ENCODE data around the gene RNASEH1. TPM values are rescaled to one million over a fixed set of nuclear protein-coding genes. Genes with fewer than 3 reads are reported as not detected.

RNASEH1 gene
- total and polyA plus RNA-seq, 2 of the 4 experiments (the other 2 are of a cell fraction), result 23.5 to 23.7 TPM

GRCh38 chr2:3498783-3499394 lies 59.2 kb downstream of the RNASEH1 start:
- H3K4ac ChIP-seq (ENCODE audit: low read depth, low read length), result no peak overlapping the region
- 97% methylated on average over 4 of the region's 18 CpGs; no CpG with 5 or more reads in 1 of the 2 experiments for WGBS, 2 experiments (ENCODE audit: extremely low coverage in 2 of 2, insufficient read length in 1 of 2)
- peaks cover 4% of the 10 kb centered on the region; the same call in 1 of the 2 replicates for H4K20me1 ChIP-seq (ENCODE audit: insufficient read depth, low read length)
- no peak overlapping the region for H3K18ac ChIP-seq (ENCODE audit: low read depth, low read length)
- no peak overlapping the region for H2BK5ac ChIP-seq (ENCODE audit: low read depth, low read length, poor library complexity, severe bottlenecking)
- no peak overlapping the region for H4K8ac ChIP-seq (ENCODE audit: low read depth in 2 of 2, low read length in 2 of 2)
- H2BK20ac ChIP-seq (ENCODE audit: low read depth, low read length), result no peak overlapping the region
- dilution Hi-C loops (cut with HindIII; ENCODE audit: low sequenced_read_pairs, unreplicated experiment) (no loop called here), in situ Hi-C loops (cut with MboI; ENCODE audit: low sequenced_read_pairs) (no loop called here), intact Hi-C loops (cut with micrococcal nuclease) (no loop called here)
- H3K4me2 ChIP-seq (ENCODE audit: low read depth, low read length), result no peak overlapping the region
- H3K4me1 ChIP-seq (ENCODE audit: control insufficient read depth, insufficient read depth, low read length), result no peaks in the 10 kb centered on the region; the same call in 1 of the 2 replicates
- no peak overlapping the region for H3K56ac ChIP-seq (ENCODE audit: extremely low read depth, insufficient read depth, low read length)
- H4K91ac ChIP-seq (ENCODE audit: insufficient read depth, low read depth, low read length), result no peak overlapping the region
- no peak overlapping the region for H3K27ac ChIP-seq (ENCODE audit: insufficient read depth, low read length)
- H3K9me1 ChIP-seq (ENCODE audit: insufficient read depth, low read length), result peaks cover 11% of the 10 kb centered on the region
- no peak overlapping the region for H2AK5ac ChIP-seq (ENCODE audit: low read depth, low read length)
- H2BK120ac ChIP-seq (ENCODE audit: low read depth, low read length), result no peak overlapping the region
- no TSS peak for BruUV-seq (replicated peaks)
- peaks cover 6 to 21% of the 10 kb centered on the region in 2 experiments; a peak in 3 of 4 replicates for H3K79me1 ChIP-seq (ENCODE audit: low read depth in 1 of 2, low read length in 2 of 2)
- TF ChIP-seq RFX5 (IDR thresholded peaks at IDR 0.05; ENCODE audit: low read depth, low read length) (no peak), NFE2L2 (IDR thresholded peaks at IDR 0.05; ENCODE audit: low read depth, low read length) (no peak), USF2 (IDR thresholded peaks at IDR 0.05; ENCODE audit: low read depth, low read length) (no peak), ELK1 (IDR thresholded peaks at IDR 0.05; ENCODE audit: borderline replicate concordance, low read depth, low read length) (no peak), FOS (IDR thresholded peaks at IDR 0.05; ENCODE audit: low read depth, low read length) (no peak), CHD1 (IDR thresholded peaks at IDR 0.05; ENCODE audit: low read depth, low read length) (no peak), MAZ (IDR thresholded peaks at IDR 0.05; ENCODE audit: borderline replicate concordance, low read depth, low read length) (no peak), POLR2A (IDR thresholded peaks at IDR 0.05; ENCODE audit: low read depth, low read length) (no peak), CTCF (conservative IDR thresholded peaks at IDR 0.05; ENCODE audit: low read depth, low read length) (no peak), BHLHE40 (IDR thresholded peaks at IDR 0.05; ENCODE audit: low read depth, low read length) (no peak), MXI1 (IDR thresholded peaks at IDR 0.05; ENCODE audit: borderline replicate concordance, low read depth, low read length) (no peak)
- CTCF ChIA-PET, result no interaction called here
- H3K9ac ChIP-seq (ENCODE audit: low read depth, low read length), result no peak overlapping the region
- H4K5ac ChIP-seq (ENCODE audit: low read depth, low read length), result no peak overlapping the region
- H3K4me3 ChIP-seq (ENCODE audit: insufficient read depth, low read depth, low read length), result no peak overlapping the region
- no peak overlapping the region for H3K23ac ChIP-seq (ENCODE audit: low read depth, low read length)
- H2BK15ac ChIP-seq (ENCODE audit: low read depth, low read length), result no peak overlapping the region
- DNase-seq (no peak), ATAC-seq (ENCODE audit: low read depth) (no peak)
- H2AFZ ChIP-seq (replicated peaks; ENCODE audit: low read length, poor library complexity), result no peak overlapping the region
- POLR2A ChIA-PET (ENCODE audit: unreplicated experiment), result no interaction called here
- no peaks in the 10 kb centered on the region for H3K27me3 ChIP-seq (ENCODE audit: control insufficient read depth, insufficient read depth, low read length)
- H3K9me3 ChIP-seq (ENCODE audit: control insufficient read depth, insufficient read depth, low read length), result no peaks in the 10 kb centered on the region
- H3K36me3 ChIP-seq (ENCODE audit: control insufficient read depth, insufficient read depth, low read length), result peaks cover 41% of the 10 kb centered on the region
- no peak overlapping the region for H3K14ac ChIP-seq (replicated peaks; ENCODE audit: low read depth, low read length)
- peak overlapping the region; percentile 67 for H2AK9ac ChIP-seq (replicated peaks; ENCODE audit: low read depth, low read length, poor library complexity)
